Thoracic aorta (tissue), 2 donors: ENCODE measurements around the gene UACA. TPM values are rescaled to one million over a fixed set of nuclear protein-coding genes. Genes with fewer than 3 reads are reported as not detected.

ENCODE experiments used
- ATAC-seq: fragments of 150-250 bp; one replicate; pipeline ENCODE4 v1.8.0; 2017; ENCODE audit warnings: low read depth; ENCODE audit not compliant: insufficient number of reproducible peaks, low FRiP score
- DNase-seq: peaks from one replicate; pipeline ENCODE4 v3.0.0-alpha.2; 2020; ENCODE audit warnings: low spot score
- H3K27ac ChIP-seq, 2 donors: fragments of 200-600 bp; sonication (generic); 1 replicate in 1 of 2; 2 replicates in 1 of 2; pipeline ENCODE4 v1.5.1; 2016; ENCODE audit warnings: mild to moderate bottlenecking in 2 of 2, moderate library complexity in 2 of 2
- H3K27me3 ChIP-seq: fragments of 200-600 bp; sonication (generic); replicated peaks from 2 replicates; pipeline ENCODE4 v1.6.0; 2016; ENCODE audit warnings: mild to moderate bottlenecking; ENCODE audit not compliant: insufficient read depth
- H3K36me3 ChIP-seq: fragments of 200-600 bp; sonication (generic); one replicate; pipeline ENCODE4 v1.5.1; 2016
- H3K4me1 ChIP-seq, 2 donors: fragments of 200-600 bp; sonication (generic); 1 replicate in 1 of 2; 2 replicates in 1 of 2; pipeline versions ENCODE4 v1.5.1 to v1.6.0; 2016; ENCODE audit warnings: low read depth in 2 of 2, mild to moderate bottlenecking in 1 of 2; ENCODE audit not compliant: control insufficient read depth in 1 of 2
- H3K4me3 ChIP-seq: fragments of 200-600 bp; sonication (generic); 2 replicates; pipeline ENCODE4 v1.5.1; 2016; ENCODE audit warnings: mild to moderate bottlenecking
- H3K9me3 ChIP-seq: fragments of 200-600 bp; sonication (generic); 2 replicates; pipeline ENCODE4 v1.5.1; 2016
- CTCF ChIP-seq: fragments of 200-600 bp; sonication (generic); IDR thresholded peaks from one replicate; pipeline ENCODE4 v1.5.1; 2019; ENCODE audit warnings: antibody characterized with exemption
- total RNA-seq, 2 donors: library from RNA; depleted of rRNA; stranded (reverse); fragments of >200 nt; gene quantifications; one replicate each; pipeline versions ENCODE4 v1.1.0 to v1.2.3, GENCODE V29; 2016

The UACA gene
- total RNA-seq, 2 donors from 2014 or later = 107 to 118 TPM

DNA sequence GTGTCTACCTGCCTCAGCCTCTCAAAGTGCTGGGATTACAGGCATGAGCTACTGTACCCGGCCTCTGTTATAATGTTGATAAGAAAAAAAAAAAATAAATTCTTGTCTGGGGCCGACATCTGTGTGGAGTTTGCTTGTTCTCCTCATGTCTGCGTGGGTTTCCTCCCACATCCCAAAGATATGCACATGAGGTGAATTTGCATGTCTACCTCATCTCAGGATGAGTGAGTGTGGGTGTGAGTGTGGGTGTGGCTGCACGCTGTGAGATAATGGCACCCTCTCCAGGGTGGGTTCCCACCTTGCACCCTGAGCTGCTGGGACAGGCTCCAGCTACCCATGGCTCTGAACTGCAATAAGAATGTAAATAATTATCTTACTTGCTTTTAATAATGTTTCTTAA is 25.9 kb upstream of the UACA start:
- no peaks in the 10 kb centered on the region for H3K9me3 ChIP-seq
- no peak overlapping the region for H3K4me3 ChIP-seq
- TF ChIP-seq CTCF = no peak
- H3K27me3 ChIP-seq = no peaks in the 10 kb centered on the region
- ATAC-seq = no peak
- H3K36me3 ChIP-seq = no peaks in the 10 kb centered on the region
- no peaks in the 10 kb centered on the region for H3K4me1 ChIP-seq
- H3K27ac ChIP-seq = no peak overlapping the region
- DNase-seq = no peak

DNA sequence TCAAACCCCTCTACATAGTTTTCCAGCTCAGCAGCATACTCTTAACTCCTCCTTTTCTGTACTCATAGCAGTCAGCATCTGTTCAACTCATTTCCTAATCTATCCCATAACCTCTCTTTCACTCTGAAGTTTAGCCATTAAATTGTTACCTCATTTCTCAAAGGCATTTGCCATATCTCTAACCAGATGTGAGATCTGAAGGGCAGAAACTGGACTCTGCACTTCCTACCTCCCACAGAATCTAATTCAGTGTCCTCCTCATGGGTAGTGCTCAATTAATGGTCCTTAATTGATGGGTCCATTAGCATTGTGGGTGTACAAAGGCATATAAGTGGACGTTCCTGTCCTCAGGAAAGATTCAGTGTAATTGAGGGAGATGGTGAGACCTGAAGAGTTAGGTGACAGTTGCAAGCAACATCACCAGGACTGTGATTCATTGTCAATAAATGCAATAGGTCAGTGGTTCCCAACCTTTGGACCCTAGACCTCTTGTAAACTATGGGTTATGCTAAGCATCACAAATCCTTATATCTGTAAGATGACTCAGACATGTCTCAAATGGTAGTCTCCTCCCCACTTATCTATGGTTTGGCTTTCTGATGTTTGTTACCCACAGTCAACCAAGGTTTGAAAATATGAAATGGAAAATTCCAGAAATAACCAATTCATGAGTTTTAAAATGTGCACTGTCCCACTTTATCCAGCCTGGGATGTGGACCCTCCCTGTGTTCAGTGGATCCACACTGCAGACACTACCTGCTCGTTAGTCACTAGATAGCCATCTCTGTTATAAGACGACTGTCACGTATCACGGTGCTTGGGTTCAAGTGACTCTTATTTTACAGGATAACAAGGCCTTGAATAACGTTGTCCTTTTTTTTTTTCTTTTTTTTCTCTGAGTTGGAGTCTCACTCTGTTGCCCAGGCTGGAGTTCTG is 25.0 kb upstream of the UACA start:
- no peak overlapping the region for H3K27ac ChIP-seq
- H3K4me1 ChIP-seq = no peaks in the 10 kb centered on the region
- no peak for TF ChIP-seq CTCF
- no peaks in the 10 kb centered on the region for H3K9me3 ChIP-seq
- DNase-seq (no peak), ATAC-seq (no peak)
- H3K36me3 ChIP-seq = no peaks in the 10 kb centered on the region
- H3K4me3 ChIP-seq = no peak overlapping the region
- H3K27me3 ChIP-seq = no peaks in the 10 kb centered on the region

DNA sequence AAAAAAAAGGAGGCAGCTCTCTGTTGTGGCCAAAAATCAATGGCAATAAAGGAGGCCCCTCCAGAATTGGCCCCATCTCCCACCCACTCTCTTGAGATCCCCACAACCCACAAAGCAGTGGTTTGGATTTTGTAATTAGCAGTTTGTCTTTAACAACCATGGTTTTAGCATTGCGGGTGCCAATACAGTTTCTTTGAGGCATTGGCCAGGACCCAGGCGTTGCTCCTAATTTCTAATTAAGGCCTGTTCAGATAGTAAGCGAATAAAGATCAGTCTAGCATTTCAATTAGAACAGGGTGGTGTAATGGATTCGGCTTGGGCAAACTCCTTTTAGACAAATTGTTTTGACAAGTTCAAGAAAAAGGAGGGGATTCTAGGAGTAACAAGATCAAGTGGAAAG is 23.6 kb upstream of the UACA start:
- TF ChIP-seq CTCF = no peak
- Histone ChIP-seq H3K4me1 (no peaks in the 10 kb centered on the region), H3K4me3 (no peak overlapping the region), H3K9me3 (no peaks in the 10 kb centered on the region), H3K27ac (no peak overlapping the region), H3K27me3 (no peaks in the 10 kb centered on the region), H3K36me3 (no peaks in the 10 kb centered on the region)
- ATAC-seq = no peak
- DNase-seq = no peak

- no peak for DNase-seq
- H3K36me3 ChIP-seq = no peaks in the 10 kb centered on the region
- H3K27ac ChIP-seq = no peak overlapping the region
- no peak overlapping the region for H3K4me3 ChIP-seq
- ATAC-seq = no peak
- no peak for TF ChIP-seq CTCF
- no peaks in the 10 kb centered on the region for H3K9me3 ChIP-seq
- H3K4me1 ChIP-seq = peaks cover 0 to 4% of the 10 kb centered on the region in 2 donors
- no peaks in the 10 kb centered on the region for H3K27me3 ChIP-seq
Measured at GRCh38 chr15:70783610-70784022, 20.3 kb upstream of the UACA start.

DNA sequence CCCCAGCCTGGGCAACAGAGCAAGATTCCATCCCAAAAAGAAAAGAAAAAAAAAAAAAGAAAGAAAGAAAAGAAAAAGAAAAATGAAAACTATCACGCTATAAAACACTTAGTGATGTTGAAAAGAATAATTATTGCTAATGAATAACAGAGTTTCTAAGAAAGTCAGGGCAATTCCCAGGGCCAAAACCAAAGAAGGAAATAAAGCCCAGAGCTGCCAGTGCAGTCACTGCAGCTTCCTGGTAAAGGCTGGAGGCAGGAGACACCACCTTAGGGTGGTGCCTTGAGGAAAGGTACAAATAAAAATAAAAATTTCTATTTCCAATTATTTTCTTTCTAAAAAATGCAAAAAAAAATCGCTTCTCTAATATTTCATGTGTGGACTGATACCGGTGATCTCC is 19.7 kb upstream of the UACA start:
- ATAC-seq (no peak), DNase-seq (no peak)
- Histone ChIP-seq H3K9me3 (no peaks in the 10 kb centered on the region), H3K27ac (no peak overlapping the region), H3K4me1 (peaks cover 0 to 8% of the 10 kb centered on the region in 2 donors), H3K36me3 (no peaks in the 10 kb centered on the region), H3K4me3 (no peak overlapping the region), H3K27me3 (no peaks in the 10 kb centered on the region)
- no peak for TF ChIP-seq CTCF
